ENCODE measurements around the gene PTPRN2.

PTPRN2 gene

GRCh38 chr7:157545681-157546060 lies 1042.0 kb downstream of the PTPRN2 start:
- no CpG with 5 or more reads among the region's 17 CpGs for WGBS, 2 donors (ENCODE audit: extremely low coverage in 2 of 2, insufficient read length in 2 of 2, insufficient replicate concordance in 1 of 2)
- H3K27me3 ChIP-seq (ENCODE audit: control insufficient read depth in 3 of 3, insufficient read depth in 3 of 3, low read depth in 1 of 3, low read length in 3 of 3) = no peaks in the 10 kb centered on the region
- no peak overlapping the region for H3K4me3 ChIP-seq (ENCODE audit: low read length in 2 of 2)

GRCh38 chr7:157544980-157545680 lies 1042.5 kb downstream of the PTPRN2 start:
- no peak overlapping the region for H2BK120ac ChIP-seq (ENCODE audit: low read depth, low read length)
- H2BK15ac ChIP-seq (ENCODE audit: low read length) = no peak overlapping the region
- H3K14ac ChIP-seq (ENCODE audit: low read length) = peak overlapping the region; percentile 95
- no CpG with 5 or more reads among the region's 17 CpGs for WGBS, 2 donors (ENCODE audit: extremely low coverage in 2 of 2, insufficient read length in 2 of 2, insufficient replicate concordance in 1 of 2)
- H3K9ac ChIP-seq (ENCODE audit: low read depth, low read length, poor library complexity) = peak overlapping the region; percentile 65
- H3K4me2 ChIP-seq (ENCODE audit: insufficient read depth, low read length, poor library complexity, severe bottlenecking) = no peak overlapping the region
- peaks cover 0 to 11% of the 10 kb centered on the region in 2 donors for H3K4me1 ChIP-seq (ENCODE audit: control insufficient read depth in 2 of 2, insufficient read depth in 1 of 2, low read depth in 1 of 2, low read length in 2 of 2)
- H3K36me3 ChIP-seq (replicated peaks in 1 of 2; ENCODE audit: control insufficient read depth in 2 of 2, insufficient read depth in 2 of 2, low read length in 2 of 2) = peaks cover 38 to 100% of the 10 kb centered on the region in 2 donors
- H2AK5ac ChIP-seq (ENCODE audit: low read depth, low read length) = no peak overlapping the region
- H3K23ac ChIP-seq (ENCODE audit: low read depth, low read length, poor library complexity) = peak overlapping the region; percentile 97
- H3K4ac ChIP-seq (ENCODE audit: low read length) = peak overlapping the region; percentile 80
- peak overlapping the region; percentile 77 for H3K18ac ChIP-seq (ENCODE audit: low read length)
- no peak overlapping the region for H3K27ac ChIP-seq (replicated peaks; ENCODE audit: low read length)
- DNase-seq (ENCODE audit: low spot score) = no peak
- peak overlapping the region; percentile 38 for H4K91ac ChIP-seq (ENCODE audit: low read depth, low read length, poor library complexity)
- H3K79me1 ChIP-seq (ENCODE audit: low read depth, low read length) = peaks cover 16% of the 10 kb centered on the region
- H3K9me3 ChIP-seq (replicated peaks in 1 of 2; ENCODE audit: control insufficient read depth in 2 of 2, insufficient read depth in 1 of 2, low read depth in 1 of 2, low read length in 2 of 2) = peaks cover 0 to 11% of the 10 kb centered on the region in 2 donors
- no peaks in the 10 kb centered on the region for H3K27me3 ChIP-seq (ENCODE audit: control insufficient read depth in 3 of 3, insufficient read depth in 3 of 3, low read depth in 1 of 3, low read length in 3 of 3)
- no peak overlapping the region for H4K8ac ChIP-seq (ENCODE audit: low read depth, low read length)
- H2BK5ac ChIP-seq (ENCODE audit: low read length) = no peak overlapping the region
- peak overlapping the region; percentile 14 for H2BK12ac ChIP-seq (ENCODE audit: low read length)
- peak overlapping the region in 1 of 2 donors; percentile 50 for H3K4me3 ChIP-seq (ENCODE audit: low read length in 2 of 2)
- no peak overlapping the region for H2AFZ ChIP-seq (ENCODE audit: low read length)

More at GRCh38 chr7:157545681-157546060, 1042.0 kb downstream of the PTPRN2 start:
- Histone ChIP-seq H3K27ac (replicated peaks; ENCODE audit: low read length) (no peak overlapping the region), H2BK5ac (ENCODE audit: low read length) (no peak overlapping the region), H4K91ac (ENCODE audit: low read depth, low read length, poor library complexity) (no peak overlapping the region), H4K8ac (ENCODE audit: low read depth, low read length) (no peak overlapping the region), H3K9me3 (replicated peaks in 1 of 2; ENCODE audit: control insufficient read depth in 2 of 2, insufficient read depth in 1 of 2, low read depth in 1 of 2, low read length in 2 of 2) (peaks cover 0 to 11% of the 10 kb centered on the region in 2 donors), H2AK5ac (ENCODE audit: low read depth, low read length) (no peak overlapping the region), H2BK15ac (ENCODE audit: low read length) (no peak overlapping the region), H3K36me3 (replicated peaks in 1 of 2; ENCODE audit: control insufficient read depth in 2 of 2, insufficient read depth in 2 of 2, low read length in 2 of 2) (peaks cover 38 to 100% of the 10 kb centered on the region in 2 donors), H2AFZ (ENCODE audit: low read length) (no peak overlapping the region), H3K4me2 (ENCODE audit: insufficient read depth, low read length, poor library complexity, severe bottlenecking) (no peak overlapping the region), H3K9ac (ENCODE audit: low read depth, low read length, poor library complexity) (no peak overlapping the region), H3K18ac (ENCODE audit: low read length) (no peak overlapping the region), H3K4me1 (ENCODE audit: control insufficient read depth in 2 of 2, insufficient read depth in 1 of 2, low read depth in 1 of 2, low read length in 2 of 2) (peaks cover 0 to 11% of the 10 kb centered on the region in 2 donors), H2BK120ac (ENCODE audit: low read depth, low read length) (no peak overlapping the region), H3K79me1 (ENCODE audit: low read depth, low read length) (peaks cover 16% of the 10 kb centered on the region), H3K4ac (ENCODE audit: low read length) (no peak overlapping the region), H3K14ac (ENCODE audit: low read length) (no peak overlapping the region), H3K23ac (ENCODE audit: low read depth, low read length, poor library complexity) (no peak overlapping the region), H2BK12ac (ENCODE audit: low read length) (no peak overlapping the region)
- no peak for DNase-seq (ENCODE audit: low spot score)

GRCh38 chr7:157544226-157544625 lies 1043.4 kb downstream of the PTPRN2 start:
- H3K79me1 ChIP-seq (ENCODE audit: low read depth, low read length) = peaks cover 16% of the 10 kb centered on the region
- H4K8ac ChIP-seq (ENCODE audit: low read depth, low read length) = no peak overlapping the region
- H3K27ac ChIP-seq (replicated peaks; ENCODE audit: low read length) = no peak overlapping the region
- H2BK5ac ChIP-seq (ENCODE audit: low read length) = no peak overlapping the region
- DNase-seq (ENCODE audit: low spot score) = no peak
- peaks cover 0 to 11% of the 10 kb centered on the region in 2 donors for H3K4me1 ChIP-seq (ENCODE audit: control insufficient read depth in 2 of 2, insufficient read depth in 1 of 2, low read depth in 1 of 2, low read length in 2 of 2)
- H2BK120ac ChIP-seq (ENCODE audit: low read depth, low read length) = no peak overlapping the region
- H3K4me2 ChIP-seq (ENCODE audit: insufficient read depth, low read length, poor library complexity, severe bottlenecking) = no peak overlapping the region
- no peak overlapping the region for H2AK5ac ChIP-seq (ENCODE audit: low read depth, low read length)
- H3K9me3 ChIP-seq (replicated peaks in 1 of 2; ENCODE audit: control insufficient read depth in 2 of 2, insufficient read depth in 1 of 2, low read depth in 1 of 2, low read length in 2 of 2) = peaks cover 0 to 11% of the 10 kb centered on the region in 2 donors
- no peak overlapping the region for H4K91ac ChIP-seq (ENCODE audit: low read depth, low read length, poor library complexity)
- no peak overlapping the region for H3K14ac ChIP-seq (ENCODE audit: low read length)
- WGBS, 2 donors (ENCODE audit: extremely low coverage in 2 of 2, insufficient read length in 2 of 2, insufficient replicate concordance in 1 of 2) = no CpG with 5 or more reads among the region's 19 CpGs
- no peaks in the 10 kb centered on the region for H3K27me3 ChIP-seq (ENCODE audit: control insufficient read depth in 3 of 3, insufficient read depth in 3 of 3, low read depth in 1 of 3, low read length in 3 of 3)
- H3K4me3 ChIP-seq (ENCODE audit: low read length in 2 of 2) = no peak overlapping the region
- H3K9ac ChIP-seq (ENCODE audit: low read depth, low read length, poor library complexity) = no peak overlapping the region
- no peak overlapping the region for H2BK12ac ChIP-seq (ENCODE audit: low read length)
- H2AFZ ChIP-seq (ENCODE audit: low read length) = no peak overlapping the region
- no peak overlapping the region for H3K4ac ChIP-seq (ENCODE audit: low read length)
- peaks cover 40 to 100% of the 10 kb centered on the region in 2 donors for H3K36me3 ChIP-seq (replicated peaks in 1 of 2; ENCODE audit: control insufficient read depth in 2 of 2, insufficient read depth in 2 of 2, low read length in 2 of 2)
- H3K23ac ChIP-seq (ENCODE audit: low read depth, low read length, poor library complexity) = peak overlapping the region; percentile 87
- peak overlapping the region; percentile 15 for H3K18ac ChIP-seq (ENCODE audit: low read length)
- no peak overlapping the region for H2BK15ac ChIP-seq (ENCODE audit: low read length)

GRCh38 chr7:157543791-157544190 lies 1043.8 kb downstream of the PTPRN2 start:
- Histone ChIP-seq H3K27me3 (ENCODE audit: control insufficient read depth in 3 of 3, insufficient read depth in 3 of 3, low read depth in 1 of 3, low read length in 3 of 3) (no peaks in the 10 kb centered on the region), H2BK120ac (ENCODE audit: low read depth, low read length) (no peak overlapping the region), H3K4me1 (ENCODE audit: control insufficient read depth in 2 of 2, insufficient read depth in 1 of 2, low read depth in 1 of 2, low read length in 2 of 2) (peaks cover 0 to 11% of the 10 kb centered on the region in 2 donors), H3K18ac (ENCODE audit: low read length) (no peak overlapping the region), H3K79me1 (ENCODE audit: low read depth, low read length) (peaks cover 14% of the 10 kb centered on the region), H4K8ac (ENCODE audit: low read depth, low read length) (no peak overlapping the region), H3K27ac (replicated peaks; ENCODE audit: low read length) (no peak overlapping the region), H3K4me2 (ENCODE audit: insufficient read depth, low read length, poor library complexity, severe bottlenecking) (no peak overlapping the region), H2AFZ (ENCODE audit: low read length) (no peak overlapping the region), H2AK5ac (ENCODE audit: low read depth, low read length) (no peak overlapping the region), H4K91ac (ENCODE audit: low read depth, low read length, poor library complexity) (no peak overlapping the region), H3K9me3 (replicated peaks in 1 of 2; ENCODE audit: control insufficient read depth in 2 of 2, insufficient read depth in 1 of 2, low read depth in 1 of 2, low read length in 2 of 2) (peaks cover 0 to 11% of the 10 kb centered on the region in 2 donors), H3K4me3 (ENCODE audit: low read length in 2 of 2) (no peak overlapping the region), H2BK15ac (ENCODE audit: low read length) (no peak overlapping the region), H2BK5ac (ENCODE audit: low read length) (no peak overlapping the region), H3K36me3 (replicated peaks in 1 of 2; ENCODE audit: control insufficient read depth in 2 of 2, insufficient read depth in 2 of 2, low read length in 2 of 2) (peaks cover 39 to 100% of the 10 kb centered on the region in 2 donors), H3K23ac (ENCODE audit: low read depth, low read length, poor library complexity) (no peak overlapping the region), H3K9ac (ENCODE audit: low read depth, low read length, poor library complexity) (no peak overlapping the region), H3K14ac (ENCODE audit: low read length) (no peak overlapping the region), H2BK12ac (ENCODE audit: low read length) (no peak overlapping the region), H3K4ac (ENCODE audit: low read length) (no peak overlapping the region)
- whole genome bisulfite sequencing, 2 donors (ENCODE audit: extremely low coverage in 2 of 2, insufficient read length in 2 of 2, insufficient replicate concordance in 1 of 2) = 100% methylated on average over 2 of the region's 12 CpGs; no CpG with 5 or more reads in 1 of the 2 donors
- DNase-seq (ENCODE audit: low spot score) = no peak
